Activated CD8-positive, alpha-beta memory T cell treated with anti-CD3 and anti-CD28 coated beads for 24 hours (primary cell): ENCODE data around the gene TNFAIP8L2.
A peak's percentile ranks its signal among the peaks of the same experiment; 100 is the strongest.

Experiments used
- DNase-seq: peaks from one replicate; pipeline ENCODE4 v3.0.0-alpha.2; 2020

The TNFAIP8L2 gene

GRCh38 chr1:151156515-151156819 is at the start of gene TNFAIP8L2:
Gene TNFAIP8L2 (plus strand): TSS chr1:151156649. CDS start chr1:151158698, 2,049 bp downstream.
- peak; percentile 86 for DNase-seq

- no peak for DNase-seq
These were observed 49.6 kb upstream of the TNFAIP8L2 start for GRCh38 chr1:151106894-151107293.

DNA sequence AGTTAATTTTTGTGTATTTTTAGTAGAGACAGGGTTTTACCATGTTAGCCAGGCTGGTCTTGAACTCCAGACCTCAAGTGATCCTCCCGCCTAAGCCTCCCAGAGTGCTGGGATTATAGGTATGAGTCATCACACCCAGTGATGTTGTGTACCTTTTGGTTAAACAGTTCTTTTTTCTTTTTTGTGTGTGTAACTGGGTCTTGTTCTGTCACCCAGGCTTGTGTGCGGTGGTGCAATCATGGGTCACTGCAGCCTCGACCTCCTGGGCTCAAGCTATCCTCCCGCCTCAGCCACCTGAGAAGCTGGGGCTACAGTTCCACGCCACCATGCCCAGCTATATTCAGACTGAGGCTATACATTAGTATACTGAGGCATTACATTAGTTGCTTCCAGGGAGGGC is 48.1 kb upstream of the TNFAIP8L2 start:
- DNase-seq, result no peak

DNA sequence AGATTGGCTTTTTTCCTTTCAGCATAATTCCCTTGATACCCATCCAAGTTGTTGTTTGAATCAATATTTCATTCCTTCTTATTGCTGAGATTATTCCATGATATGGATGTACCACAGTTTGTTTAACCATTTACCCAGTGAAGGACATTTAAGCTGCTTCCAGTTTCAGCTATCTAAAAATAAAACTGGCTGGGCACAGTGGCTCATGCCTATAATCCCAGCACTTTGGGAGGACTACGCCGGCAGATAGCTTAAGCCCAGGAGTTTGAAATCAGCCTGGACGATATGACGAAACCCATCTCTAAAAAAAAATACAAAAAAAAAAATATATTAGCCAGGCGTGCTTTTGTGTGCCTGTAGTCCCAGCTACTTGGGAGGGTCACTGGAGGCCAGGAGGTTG is 42.6 kb upstream of the TNFAIP8L2 start:
- DNase-seq, result no peak

- DNase-seq, result peak; percentile 21
These were observed 31.6 kb upstream of the TNFAIP8L2 start for GRCh38 chr1:151124763-151125403.

DNA sequence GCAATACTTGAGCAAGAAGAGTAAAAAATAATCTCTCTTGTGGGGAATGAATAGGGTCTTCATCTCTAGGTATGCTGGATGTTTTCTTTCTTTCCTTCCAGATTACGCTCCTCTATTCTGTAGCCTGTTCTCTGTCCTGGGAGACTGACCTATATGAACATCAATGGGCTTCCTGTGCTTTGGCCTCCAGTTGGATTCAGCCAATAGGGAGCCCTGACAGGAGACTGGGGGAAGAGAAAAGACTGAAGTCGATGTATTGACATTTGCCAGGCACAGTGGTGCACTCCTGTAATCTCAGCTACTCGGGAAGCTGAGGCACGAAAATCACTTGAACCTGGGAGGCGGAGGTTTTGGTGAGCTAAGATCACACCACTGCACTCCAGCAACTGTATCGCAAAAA is 27.6 kb upstream of the TNFAIP8L2 start:
- peak; percentile 26 for DNase-seq

GRCh38 chr1:151130987-151131586 is 25.4 kb upstream of the TNFAIP8L2 start:
- peak; percentile 91 for DNase-seq

GRCh38 chr1:151131701-151132334 is 24.6 kb upstream of the TNFAIP8L2 start:
- DNase-seq, result no peak

GRCh38 chr1:151132335-151133017 is 24.0 kb upstream of the TNFAIP8L2 start:
- no peak for DNase-seq

DNA sequence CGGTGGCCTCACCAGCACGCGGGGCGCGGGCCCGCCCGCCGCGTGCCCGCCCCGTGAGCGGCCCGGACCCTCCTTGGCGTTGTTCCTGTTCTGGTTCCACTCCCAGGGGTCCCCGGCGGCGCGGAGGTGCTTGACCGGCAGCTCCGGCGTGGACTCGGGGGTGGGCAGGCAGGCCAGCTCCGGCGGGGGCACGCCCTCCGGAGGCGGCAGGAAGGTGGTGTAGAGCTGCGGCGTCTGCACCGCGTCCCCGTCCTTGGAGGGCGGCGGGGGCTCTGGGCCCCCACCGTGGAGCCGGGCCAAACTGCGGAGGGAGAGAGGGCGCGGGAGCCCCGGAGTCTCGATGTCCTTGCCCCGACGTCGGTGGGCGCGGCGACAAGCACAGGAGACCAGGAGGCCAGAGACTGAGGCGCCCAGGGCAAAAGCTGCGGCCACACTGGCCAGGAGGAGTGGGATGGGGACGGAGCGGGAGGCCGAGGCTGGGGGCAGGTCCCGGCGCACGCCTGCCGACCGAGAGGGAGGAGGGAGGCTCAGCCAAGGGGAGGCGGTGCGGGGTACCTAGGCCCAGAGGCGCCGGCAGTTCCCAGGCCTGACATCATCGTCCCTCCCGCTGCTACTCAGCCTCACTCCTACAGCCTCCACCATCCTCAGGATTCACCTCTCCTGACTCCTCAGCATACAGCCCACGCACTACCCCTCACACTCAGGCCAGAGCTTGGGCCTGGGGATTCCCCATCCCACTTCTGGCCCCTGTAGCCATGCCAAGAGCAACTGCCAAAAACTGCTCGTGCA is 23.2 kb upstream of the TNFAIP8L2 start:
- no peak for DNase-seq

DNA sequence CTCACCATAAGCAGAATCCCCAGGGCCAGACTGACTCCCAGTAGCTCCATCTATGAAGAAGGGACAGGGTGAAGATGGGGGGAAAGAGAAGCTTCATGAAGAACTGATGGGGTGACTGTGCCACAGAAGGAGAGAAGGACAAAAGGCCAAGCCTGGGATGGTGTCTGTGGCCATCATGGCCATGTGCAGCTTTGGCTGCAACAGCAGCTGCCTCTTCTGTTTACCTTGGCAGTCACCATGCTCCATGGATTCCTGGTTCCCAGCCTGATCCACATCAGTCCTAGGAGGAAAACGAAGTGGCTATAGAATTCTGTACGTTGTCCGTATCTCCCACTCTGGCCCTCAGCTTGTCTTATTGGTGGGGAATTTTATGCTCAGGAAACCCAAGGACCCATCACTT is 22.1 kb upstream of the TNFAIP8L2 start:
- DNase-seq, result no peak

DNA sequence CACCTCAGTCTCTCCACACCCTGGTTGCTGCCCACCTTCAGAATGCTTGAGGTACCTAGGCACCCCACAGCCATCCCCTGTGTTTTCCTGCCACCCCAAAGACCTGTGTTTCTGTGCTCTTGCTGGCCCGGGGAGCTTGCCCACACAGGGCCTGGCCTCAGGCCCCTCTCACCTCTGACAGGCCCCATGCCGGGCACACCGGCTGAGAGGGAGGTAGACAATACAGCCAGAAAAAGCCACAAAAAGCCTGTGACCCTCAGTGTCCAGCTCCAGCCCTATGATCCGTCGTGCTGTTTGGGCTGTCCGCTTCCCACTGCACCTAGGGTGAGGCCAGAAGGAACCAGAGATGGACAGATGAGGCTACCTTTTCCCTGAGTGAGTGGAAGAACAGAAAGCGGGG is 21.5 kb upstream of the TNFAIP8L2 start:
- no peak for DNase-seq

GRCh38 chr1:151135433-151136385 is 20.7 kb upstream of the TNFAIP8L2 start:
- DNase-seq, result no peak

GRCh38 chr1:151137789-151138188 is 18.7 kb upstream of the TNFAIP8L2 start:
- no peak for DNase-seq

DNA sequence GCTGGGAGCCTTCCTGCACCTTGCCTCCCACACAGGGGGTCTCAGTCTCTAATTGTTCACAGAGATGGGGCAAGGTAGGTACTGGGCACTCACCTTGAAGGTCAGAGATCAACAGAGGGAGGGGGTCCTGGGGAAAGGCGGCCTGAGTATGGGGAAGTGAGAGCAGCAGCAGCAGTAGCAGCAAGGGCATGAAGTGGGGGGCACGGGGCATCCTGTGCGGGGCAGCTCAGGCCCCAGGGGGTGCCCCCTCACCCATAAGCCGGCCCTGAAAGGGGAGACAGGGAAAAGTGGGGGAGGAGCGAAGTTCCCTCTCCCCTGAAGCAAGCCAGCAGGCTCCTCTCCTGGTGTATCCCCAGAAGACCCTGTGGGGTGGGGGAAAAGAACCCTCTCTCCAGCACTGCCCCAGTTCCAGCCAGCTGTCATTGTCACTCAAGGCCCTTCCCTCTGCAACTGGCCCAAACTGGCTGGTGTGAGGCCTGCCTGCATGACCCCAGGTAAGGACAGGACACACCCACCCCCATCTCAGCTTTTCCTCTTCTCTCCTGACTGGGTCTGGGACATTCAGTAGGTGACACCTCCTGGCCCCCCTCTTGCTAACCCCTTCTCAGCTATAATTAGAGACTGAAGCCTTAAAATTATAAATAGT is 13.9 kb upstream of the TNFAIP8L2 start:
- no peak for DNase-seq

DNA sequence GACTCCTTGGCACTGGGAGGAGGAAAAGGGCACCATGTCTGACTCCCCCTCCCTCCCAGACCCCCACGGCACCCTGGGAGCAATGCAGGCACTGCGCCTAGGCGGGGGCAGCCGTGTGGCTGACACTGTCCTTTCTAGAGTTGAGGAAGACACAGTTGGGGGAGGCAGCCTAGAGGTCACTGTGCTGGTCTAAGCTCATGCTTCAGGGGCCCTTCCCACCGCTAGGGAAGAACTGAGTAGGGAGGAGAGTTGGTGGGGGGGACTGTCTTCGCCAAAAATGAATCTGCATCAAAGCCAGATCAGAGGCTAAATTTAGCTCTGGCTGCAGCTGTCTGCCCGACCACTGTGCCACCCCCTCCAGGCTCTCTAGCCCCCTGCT is 13.4 kb upstream of the TNFAIP8L2 start:
- DNase-seq, result no peak

DNA sequence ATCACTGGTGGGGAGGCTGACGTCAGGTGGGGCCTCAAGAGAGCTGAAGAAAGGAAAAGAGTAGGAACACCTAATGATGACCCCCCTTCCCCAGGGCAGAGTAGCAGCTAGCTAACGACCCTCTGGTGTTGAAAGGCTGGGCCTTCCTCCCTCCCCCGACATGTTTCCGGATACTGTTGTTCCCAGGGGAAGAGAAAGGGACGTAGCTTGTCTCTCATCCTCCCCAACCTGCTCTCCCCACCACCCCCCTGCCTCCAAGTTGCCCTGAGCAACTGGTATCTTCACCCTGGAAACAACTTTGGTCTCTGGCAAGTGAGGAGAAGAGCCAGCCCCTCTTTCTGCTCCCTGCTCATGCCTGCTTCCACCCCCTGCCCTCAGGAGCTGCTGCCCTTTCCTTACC is 12.5 kb upstream of the TNFAIP8L2 start:
- no peak for DNase-seq

GRCh38 chr1:151144474-151145303 is 11.8 kb upstream of the TNFAIP8L2 start:
- DNase-seq, result no peak

DNA sequence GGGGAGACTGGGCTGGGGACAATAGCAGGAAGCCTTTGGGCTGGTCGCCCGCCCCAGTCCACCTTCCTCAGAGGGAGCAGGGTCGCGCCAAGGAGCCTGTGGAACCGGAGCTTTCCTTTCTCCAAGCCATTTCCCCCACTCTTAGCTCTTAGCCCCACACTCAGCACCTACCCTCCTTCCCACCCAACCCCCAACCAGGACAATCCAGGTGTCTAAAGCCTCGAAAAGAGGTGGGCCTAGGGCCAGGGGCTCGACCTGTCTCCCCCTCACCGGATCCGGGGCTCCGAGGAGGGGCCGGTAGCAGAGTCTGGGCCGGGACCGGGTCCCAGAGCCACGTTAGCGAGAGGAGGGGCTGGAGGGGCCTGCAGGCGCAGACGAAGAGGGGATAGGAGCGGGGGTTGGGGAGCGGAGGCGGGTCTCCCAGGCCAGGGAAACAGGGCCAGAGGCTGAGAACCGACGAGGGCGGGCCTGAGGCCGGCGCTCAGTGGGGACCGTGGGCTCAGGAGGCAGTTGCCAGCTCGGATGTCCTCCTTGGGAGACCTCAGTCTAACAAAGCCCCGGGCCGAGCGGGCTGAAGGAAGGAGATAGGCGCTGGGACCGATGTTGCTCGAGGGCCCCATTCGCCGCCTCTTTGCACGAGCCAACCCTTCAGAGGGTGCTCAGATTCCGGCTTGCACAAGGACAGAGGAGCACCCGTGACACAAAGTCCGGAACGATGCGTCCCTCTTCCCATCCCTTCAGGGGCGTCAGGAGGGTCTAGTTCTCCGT is 11.0 kb upstream of the TNFAIP8L2 start:
- peak; percentile 69 for DNase-seq

DNA sequence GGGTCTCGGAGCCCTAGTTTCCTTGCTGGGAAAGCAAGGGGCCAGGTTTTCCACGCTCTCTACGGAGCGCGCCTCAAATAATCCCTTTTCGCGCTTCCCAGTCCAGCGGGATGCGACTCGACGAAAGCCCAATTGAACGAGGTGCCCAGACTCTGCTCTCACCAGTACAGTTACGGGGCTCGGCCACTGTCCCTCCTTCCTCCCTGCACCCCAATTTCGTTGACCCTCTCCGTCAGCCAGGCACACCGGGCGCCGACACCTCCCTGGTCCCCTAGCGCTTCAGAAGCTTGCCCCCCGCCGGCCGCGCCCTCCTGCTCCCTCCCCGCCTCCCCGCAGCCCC is 10.4 kb upstream of the TNFAIP8L2 start:
- no peak for DNase-seq
